Measurements from ENCODE around the gene MYOCOS.
"Not testable (repeated sequence)": the region's sequence is repeated elsewhere in the genome, so short reads cannot be mapped to it uniquely, and the experiment has no call there.

MYOCOS gene

DNA sequence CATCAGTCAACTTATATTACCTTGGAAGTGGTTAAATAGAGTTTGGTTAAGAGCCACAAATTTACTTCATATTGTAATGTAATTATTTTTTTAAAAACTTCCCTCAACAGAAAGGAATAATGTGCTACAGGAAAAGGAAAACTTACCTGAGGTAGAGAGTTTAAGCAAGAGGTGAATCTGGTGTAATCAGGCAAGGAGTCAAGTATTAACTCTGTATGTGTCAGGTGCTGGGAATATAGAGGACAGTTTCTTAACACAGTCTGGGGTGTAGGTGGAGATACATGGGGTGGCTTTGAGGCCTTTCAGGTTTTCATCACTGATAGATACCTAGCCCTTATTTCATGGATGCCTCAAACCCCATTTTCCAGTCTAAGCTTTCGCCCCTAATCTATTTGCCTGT lies 25.9 kb upstream of the MYOCOS start:
- no peak overlapping the region for H3K4me3 ChIP-seq (replicated peaks; ENCODE audit: insufficient read depth, low read length)
- TF ChIP-seq GABPA (IDR thresholded peaks at IDR 0.05; ENCODE audit: low read depth) (no peak), SPI1 (IDR thresholded peaks at IDR 0.05; ENCODE audit: borderline replicate concordance, low read depth) (no peak), POLR2AphosphoS5 (IDR thresholded peaks at IDR 0.05; ENCODE audit: low read depth) (no peak)
- TF ChIP-seq, protein P1, sequence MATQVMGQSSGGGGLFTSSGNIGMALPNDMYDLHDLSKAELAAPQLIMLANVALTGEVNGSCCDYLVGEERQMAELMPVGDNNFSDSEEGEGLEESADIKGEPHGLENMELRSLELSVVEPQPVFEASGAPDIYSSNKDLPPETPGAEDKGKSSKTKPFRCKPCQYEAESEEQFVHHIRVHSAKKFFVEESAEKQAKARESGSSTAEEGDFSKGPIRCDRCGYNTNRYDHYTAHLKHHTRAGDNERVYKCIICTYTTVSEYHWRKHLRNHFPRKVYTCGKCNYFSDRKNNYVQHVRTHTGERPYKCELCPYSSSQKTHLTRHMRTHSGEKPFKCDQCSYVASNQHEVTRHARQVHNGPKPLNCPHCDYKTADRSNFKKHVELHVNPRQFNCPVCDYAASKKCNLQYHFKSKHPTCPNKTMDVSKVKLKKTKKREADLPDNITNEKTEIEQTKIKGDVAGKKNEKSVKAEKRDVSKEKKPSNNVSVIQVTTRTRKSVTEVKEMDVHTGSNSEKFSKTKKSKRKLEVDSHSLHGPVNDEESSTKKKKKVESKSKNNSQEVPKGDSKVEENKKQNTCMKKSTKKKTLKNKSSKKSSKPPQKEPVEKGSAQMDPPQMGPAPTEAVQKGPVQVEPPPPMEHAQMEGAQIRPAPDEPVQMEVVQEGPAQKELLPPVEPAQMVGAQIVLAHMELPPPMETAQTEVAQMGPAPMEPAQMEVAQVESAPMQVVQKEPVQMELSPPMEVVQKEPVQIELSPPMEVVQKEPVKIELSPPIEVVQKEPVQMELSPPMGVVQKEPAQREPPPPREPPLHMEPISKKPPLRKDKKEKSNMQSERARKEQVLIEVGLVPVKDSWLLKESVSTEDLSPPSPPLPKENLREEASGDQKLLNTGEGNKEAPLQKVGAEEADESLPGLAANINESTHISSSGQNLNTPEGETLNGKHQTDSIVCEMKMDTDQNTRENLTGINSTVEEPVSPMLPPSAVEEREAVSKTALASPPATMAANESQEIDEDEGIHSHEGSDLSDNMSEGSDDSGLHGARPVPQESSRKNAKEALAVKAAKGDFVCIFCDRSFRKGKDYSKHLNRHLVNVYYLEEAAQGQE (IDR thresholded peaks at IDR 0.05; ENCODE audit: insufficient replicate concordance, low read depth), result no peak
- TF ChIP-seq, protein P2, sequence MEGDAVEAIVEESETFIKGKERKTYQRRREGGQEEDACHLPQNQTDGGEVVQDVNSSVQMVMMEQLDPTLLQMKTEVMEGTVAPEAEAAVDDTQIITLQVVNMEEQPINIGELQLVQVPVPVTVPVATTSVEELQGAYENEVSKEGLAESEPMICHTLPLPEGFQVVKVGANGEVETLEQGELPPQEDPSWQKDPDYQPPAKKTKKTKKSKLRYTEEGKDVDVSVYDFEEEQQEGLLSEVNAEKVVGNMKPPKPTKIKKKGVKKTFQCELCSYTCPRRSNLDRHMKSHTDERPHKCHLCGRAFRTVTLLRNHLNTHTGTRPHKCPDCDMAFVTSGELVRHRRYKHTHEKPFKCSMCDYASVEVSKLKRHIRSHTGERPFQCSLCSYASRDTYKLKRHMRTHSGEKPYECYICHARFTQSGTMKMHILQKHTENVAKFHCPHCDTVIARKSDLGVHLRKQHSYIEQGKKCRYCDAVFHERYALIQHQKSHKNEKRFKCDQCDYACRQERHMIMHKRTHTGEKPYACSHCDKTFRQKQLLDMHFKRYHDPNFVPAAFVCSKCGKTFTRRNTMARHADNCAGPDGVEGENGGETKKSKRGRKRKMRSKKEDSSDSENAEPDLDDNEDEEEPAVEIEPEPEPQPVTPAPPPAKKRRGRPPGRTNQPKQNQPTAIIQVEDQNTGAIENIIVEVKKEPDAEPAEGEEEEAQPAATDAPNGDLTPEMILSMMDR (IDR thresholded peaks at IDR 0.05; ENCODE audit: insufficient read depth, low read length), result no peak
- DNase-seq (ENCODE audit: low read depth in 1 of 2, low spot score in 1 of 2), result no peak
- H3K27me3 ChIP-seq (ENCODE audit: insufficient read depth, poor library complexity, severe bottlenecking), result no peaks in the 10 kb centered on the region
- H3K27ac ChIP-seq (replicated peaks), result no peak overlapping the region

DNA sequence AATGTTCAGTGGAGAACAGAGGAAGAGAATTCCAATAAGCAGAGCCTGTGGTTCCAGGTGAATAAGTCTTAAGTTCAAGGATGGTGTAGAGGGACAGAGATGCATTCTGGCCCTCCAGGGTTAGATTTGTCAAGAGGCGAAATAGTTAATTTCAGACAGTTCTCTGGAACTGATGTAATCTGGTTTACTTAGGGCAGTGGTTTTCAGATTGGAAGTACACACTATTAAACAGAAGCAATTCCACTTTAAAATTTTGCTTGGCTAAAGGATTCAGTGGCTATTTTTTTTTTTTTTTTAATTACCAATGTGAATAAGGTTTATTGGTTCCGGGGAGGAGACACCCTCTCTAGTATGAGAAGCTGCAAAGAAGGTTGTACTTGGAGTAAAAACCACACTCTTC lies 25.3 kb upstream of the MYOCOS start:
- no peak for DNase-seq (ENCODE audit: low read depth in 1 of 2, low spot score in 1 of 2)
- TF ChIP-seq, protein P2 (IDR thresholded peaks at IDR 0.05; ENCODE audit: insufficient read depth, low read length), result no peak
- TF ChIP-seq, protein P1 (IDR thresholded peaks at IDR 0.05; ENCODE audit: insufficient replicate concordance, low read depth), result no peak
- TF ChIP-seq POLR2AphosphoS5 (IDR thresholded peaks at IDR 0.05; ENCODE audit: low read depth) (no peak), GABPA (IDR thresholded peaks at IDR 0.05; ENCODE audit: low read depth) (no peak), SPI1 (IDR thresholded peaks at IDR 0.05; ENCODE audit: borderline replicate concordance, low read depth) (no peak)
- Histone ChIP-seq H3K27ac (replicated peaks) (no peak overlapping the region), H3K27me3 (ENCODE audit: insufficient read depth, poor library complexity, severe bottlenecking) (no peaks in the 10 kb centered on the region), H3K4me3 (replicated peaks; ENCODE audit: insufficient read depth, low read length) (no peak overlapping the region)

DNA sequence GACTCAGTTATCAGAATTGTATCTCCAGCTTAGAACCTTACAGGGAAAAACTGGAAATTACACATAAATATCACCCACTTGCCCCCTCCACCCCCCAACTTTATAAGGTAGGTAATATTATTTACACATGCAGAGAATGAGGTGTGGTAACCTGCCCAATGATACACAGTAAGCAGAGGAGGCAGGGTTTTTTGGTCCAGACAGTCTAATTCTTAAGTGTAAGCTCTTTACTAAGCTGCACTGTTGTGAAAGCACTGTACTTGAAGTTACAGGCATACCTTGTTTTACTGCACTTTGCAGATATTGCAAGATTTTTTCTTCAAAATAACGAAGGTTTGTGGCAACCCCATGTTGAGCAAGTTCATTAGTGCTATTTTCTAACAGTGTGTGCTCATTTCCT lies 24.8 kb upstream of the MYOCOS start:
- H3K27ac ChIP-seq (replicated peaks), result no peak overlapping the region
- peak; percentile 30 to 51 for DNase-seq (ENCODE audit: low read depth in 1 of 2, low spot score in 1 of 2)
- TF ChIP-seq, protein P1 (IDR thresholded peaks at IDR 0.05; ENCODE audit: insufficient replicate concordance, low read depth), result no peak
- TF ChIP-seq POLR2AphosphoS5 (IDR thresholded peaks at IDR 0.05; ENCODE audit: low read depth), result no peak
- TF ChIP-seq, protein P2 (IDR thresholded peaks at IDR 0.05; ENCODE audit: insufficient read depth, low read length), result no peak
- TF ChIP-seq GABPA (IDR thresholded peaks at IDR 0.05; ENCODE audit: low read depth), result no peak
- no peak for TF ChIP-seq SPI1 (IDR thresholded peaks at IDR 0.05; ENCODE audit: borderline replicate concordance, low read depth)

DNA sequence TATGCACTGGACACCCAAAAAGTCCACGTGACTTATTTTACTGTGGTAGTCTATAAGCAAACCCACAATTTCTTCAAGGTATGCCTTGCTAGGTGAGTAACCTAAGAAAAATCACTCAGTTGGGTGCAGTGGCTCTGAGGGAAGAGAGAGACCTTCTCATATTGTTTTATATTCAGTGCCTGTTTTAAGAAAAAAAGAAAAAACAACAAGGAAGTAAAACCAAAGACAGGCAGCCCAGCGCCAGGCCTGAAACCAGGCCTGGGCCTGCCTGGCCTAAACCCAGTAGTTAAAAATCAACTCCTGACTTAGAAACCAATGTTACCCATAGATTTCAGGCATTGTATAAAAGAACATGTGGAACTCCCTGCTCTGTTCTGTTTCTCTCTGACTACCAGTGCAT lies 21.7 kb upstream of the MYOCOS start:
- DNase-seq (ENCODE audit: low read depth in 1 of 2, low spot score in 1 of 2); H3K4me3 ChIP-seq (replicated peaks; ENCODE audit: insufficient read depth, low read length); H3K27ac ChIP-seq (replicated peaks); H3K27me3 ChIP-seq (ENCODE audit: insufficient read depth, poor library complexity, severe bottlenecking): not testable (repeated sequence)

More for the DNA sequence above, 24.8 kb upstream of the MYOCOS start:
- Histone ChIP-seq H3K27me3 (ENCODE audit: insufficient read depth, poor library complexity, severe bottlenecking) (no peaks in the 10 kb centered on the region), H3K4me3 (replicated peaks; ENCODE audit: insufficient read depth, low read length) (no peak overlapping the region)
